ENCODE results near the gene HSPB1.

DNA sequence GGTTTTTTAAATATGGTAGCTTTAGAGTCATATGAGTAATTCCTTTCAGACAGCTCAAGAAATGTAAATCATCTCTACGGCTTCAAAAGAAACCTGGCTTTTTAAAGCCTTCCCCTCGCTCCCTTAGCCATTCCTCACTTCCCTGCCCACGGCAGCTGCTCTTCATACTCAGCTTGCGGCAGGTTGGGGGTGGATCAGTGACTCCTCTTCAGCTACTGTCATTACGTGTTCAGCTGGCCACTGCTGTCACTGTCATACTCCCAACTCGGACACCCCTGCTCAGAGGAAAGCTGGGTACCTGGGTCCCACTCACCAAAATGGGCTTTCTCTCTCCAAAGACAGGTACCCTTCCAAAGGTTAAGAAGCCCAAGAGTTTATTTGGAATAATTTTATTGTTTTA lies 49.7 kb downstream of the HSPB1 start:
- TF ChIP-seq, protein P1, sequence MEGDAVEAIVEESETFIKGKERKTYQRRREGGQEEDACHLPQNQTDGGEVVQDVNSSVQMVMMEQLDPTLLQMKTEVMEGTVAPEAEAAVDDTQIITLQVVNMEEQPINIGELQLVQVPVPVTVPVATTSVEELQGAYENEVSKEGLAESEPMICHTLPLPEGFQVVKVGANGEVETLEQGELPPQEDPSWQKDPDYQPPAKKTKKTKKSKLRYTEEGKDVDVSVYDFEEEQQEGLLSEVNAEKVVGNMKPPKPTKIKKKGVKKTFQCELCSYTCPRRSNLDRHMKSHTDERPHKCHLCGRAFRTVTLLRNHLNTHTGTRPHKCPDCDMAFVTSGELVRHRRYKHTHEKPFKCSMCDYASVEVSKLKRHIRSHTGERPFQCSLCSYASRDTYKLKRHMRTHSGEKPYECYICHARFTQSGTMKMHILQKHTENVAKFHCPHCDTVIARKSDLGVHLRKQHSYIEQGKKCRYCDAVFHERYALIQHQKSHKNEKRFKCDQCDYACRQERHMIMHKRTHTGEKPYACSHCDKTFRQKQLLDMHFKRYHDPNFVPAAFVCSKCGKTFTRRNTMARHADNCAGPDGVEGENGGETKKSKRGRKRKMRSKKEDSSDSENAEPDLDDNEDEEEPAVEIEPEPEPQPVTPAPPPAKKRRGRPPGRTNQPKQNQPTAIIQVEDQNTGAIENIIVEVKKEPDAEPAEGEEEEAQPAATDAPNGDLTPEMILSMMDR (IDR thresholded peaks at IDR 0.05): no peak
- TF ChIP-seq, protein P2, sequence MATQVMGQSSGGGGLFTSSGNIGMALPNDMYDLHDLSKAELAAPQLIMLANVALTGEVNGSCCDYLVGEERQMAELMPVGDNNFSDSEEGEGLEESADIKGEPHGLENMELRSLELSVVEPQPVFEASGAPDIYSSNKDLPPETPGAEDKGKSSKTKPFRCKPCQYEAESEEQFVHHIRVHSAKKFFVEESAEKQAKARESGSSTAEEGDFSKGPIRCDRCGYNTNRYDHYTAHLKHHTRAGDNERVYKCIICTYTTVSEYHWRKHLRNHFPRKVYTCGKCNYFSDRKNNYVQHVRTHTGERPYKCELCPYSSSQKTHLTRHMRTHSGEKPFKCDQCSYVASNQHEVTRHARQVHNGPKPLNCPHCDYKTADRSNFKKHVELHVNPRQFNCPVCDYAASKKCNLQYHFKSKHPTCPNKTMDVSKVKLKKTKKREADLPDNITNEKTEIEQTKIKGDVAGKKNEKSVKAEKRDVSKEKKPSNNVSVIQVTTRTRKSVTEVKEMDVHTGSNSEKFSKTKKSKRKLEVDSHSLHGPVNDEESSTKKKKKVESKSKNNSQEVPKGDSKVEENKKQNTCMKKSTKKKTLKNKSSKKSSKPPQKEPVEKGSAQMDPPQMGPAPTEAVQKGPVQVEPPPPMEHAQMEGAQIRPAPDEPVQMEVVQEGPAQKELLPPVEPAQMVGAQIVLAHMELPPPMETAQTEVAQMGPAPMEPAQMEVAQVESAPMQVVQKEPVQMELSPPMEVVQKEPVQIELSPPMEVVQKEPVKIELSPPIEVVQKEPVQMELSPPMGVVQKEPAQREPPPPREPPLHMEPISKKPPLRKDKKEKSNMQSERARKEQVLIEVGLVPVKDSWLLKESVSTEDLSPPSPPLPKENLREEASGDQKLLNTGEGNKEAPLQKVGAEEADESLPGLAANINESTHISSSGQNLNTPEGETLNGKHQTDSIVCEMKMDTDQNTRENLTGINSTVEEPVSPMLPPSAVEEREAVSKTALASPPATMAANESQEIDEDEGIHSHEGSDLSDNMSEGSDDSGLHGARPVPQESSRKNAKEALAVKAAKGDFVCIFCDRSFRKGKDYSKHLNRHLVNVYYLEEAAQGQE (IDR thresholded peaks at IDR 0.05; ENCODE audit: insufficient read depth in 1 of 2, low read depth in 2 of 2, low read length in 1 of 2): no peak

Measured in Panc1 (cell line).